ENCODE data around the gene HTR2C. TPM values are rescaled to one million over a fixed set of nuclear protein-coding genes. Genes with fewer than 3 reads are reported as not detected.
"Not testable (repeated sequence)": the region's sequence is repeated elsewhere in the genome, so short reads cannot be mapped to it uniquely, and the experiment has no call there.

HTR2C gene
- total and polyA plus RNA-seq, 10 donors: not detected

- intact Hi-C loops (cut with DNase I; ENCODE audit: low total_unique reads): no loop called here
- TF ChIP-seq CTCF (IDR thresholded peaks at IDR 0.05 in 8 of 11, conservative IDR thresholded peaks at IDR 0.05 in 3 of 11): no peak
- Histone ChIP-seq H3K27me3 (replicated peaks in 1 of 7) (no peaks in the 10 kb centered on the region), H3K4me3 (no peak overlapping the region), H3K9me3 (peaks cover 0 to 21% (median 8%) of the 10 kb centered on the region in 8 donors), H3K36me3 (no peaks in the 10 kb centered on the region), H3K4me1 (no peaks in the 10 kb centered on the region), H3K27ac (no peak overlapping the region)
- 57 to 87% (median 73%) methylated on average over 1 of the region's 1 CpG for WGBS, 5 donors
- no peak for DNase-seq
Measured at GRCh38 chrX:114932550-114932949, 348.7 kb downstream of the HTR2C start.

GRCh38 chrX:114933291-114933690 is 349.4 kb downstream of the HTR2C start:
- H3K4me1 ChIP-seq; H3K4me3 ChIP-seq; H3K27ac ChIP-seq; H3K36me3 ChIP-seq; intact Hi-C loops (cut with DNase I; ENCODE audit: low total_unique reads); H3K27me3 ChIP-seq (replicated peaks in 1 of 7); DNase-seq: not testable (repeated sequence)
- H3K9me3 ChIP-seq: peaks cover 0 to 21% (median 8%) of the 10 kb centered on the region in 8 donors
- WGBS, 5 donors: 57 to 83% (median 70%) methylated on average over 2 of the region's 2 CpGs

- peaks cover 0 to 14% (median 7%) of the 10 kb centered on the region in 8 donors for H3K9me3 ChIP-seq
- H3K36me3 ChIP-seq; H3K4me1 ChIP-seq; intact Hi-C loops (cut with DNase I; ENCODE audit: low total_unique reads); DNase-seq; H3K27me3 ChIP-seq (replicated peaks in 1 of 7); H3K27ac ChIP-seq; H3K4me3 ChIP-seq: not testable (repeated sequence)
- WGBS, 5 donors: 86 to 95% (median 93%) methylated on average over 3 of the region's 3 CpGs
Measured at GRCh38 chrX:114937090-114937489, 353.2 kb downstream of the HTR2C start.

GRCh38 chrX:114952696-114953095 is 368.8 kb downstream of the HTR2C start:
- intact Hi-C loops (cut with DNase I; ENCODE audit: low total_unique reads): no loop called here
- 82 to 97% (median 86%) methylated on average over 2 of the region's 2 CpGs for WGBS, 5 donors
- Histone ChIP-seq H3K27ac (no peak overlapping the region), H3K36me3 (no peaks in the 10 kb centered on the region), H3K4me3 (no peak overlapping the region), H3K4me1 (no peaks in the 10 kb centered on the region), H3K9me3 (no peaks in the 10 kb centered on the region), H3K27me3 (replicated peaks in 1 of 7) (no peaks in the 10 kb centered on the region)
- TF ChIP-seq CTCF (IDR thresholded peaks at IDR 0.05 in 8 of 11, conservative IDR thresholded peaks at IDR 0.05 in 3 of 11) (no peak), POLR2A (IDR thresholded peaks at IDR 0.05) (no peak), POLR2AphosphoS5 (IDR thresholded peaks at IDR 0.05) (no peak)
- no peak for DNase-seq

Small RNA genes within 50 kb of the gene (microRNA-seq; reads per million reads assigned to microRNA genes)
- gene MIR1264 (0 reads per million in 3 donors), gene MIR1298 (0 reads per million in 3 donors), gene MIR1911 (0 reads per million in 3 donors), gene MIR1912 (0 to 0.36 (median 0) reads per million in 3 donors), gene MIR448 (0 reads per million in 3 donors), gene MIR764 (0 reads per million in 3 donors)

Small RNA genes within 50 kb of the gene (small RNA-seq; reads per million reads assigned to genes)
- 0 reads per million in 4 donors for gene AL355812.1
- 0 reads per million in 4 donors for gene MIR1264
- 0 reads per million in 4 donors for gene MIR1298
- gene MIR1911: 0 reads per million in 4 donors
- 0 reads per million in 4 donors for gene MIR1912
- gene MIR448: 0 reads per million in 4 donors
- 0 reads per million in 4 donors for gene MIR764
- 0 reads per million in 4 donors for gene SNORA35

All from spleen (tissue), 11 donors.